ENCODE results near the gene LPP.

LPP gene

GRCh38 chr3:188396900-188397299 is 242.9 kb downstream of the LPP start:
- Histone ChIP-seq H3K4me1 (no peaks in the 10 kb centered on the region), H3K36me3 (no peaks in the 10 kb centered on the region), H3K4me3 (ENCODE audit: low read depth, low read length) (no peak overlapping the region), H3K27me3 (no peaks in the 10 kb centered on the region), H3K9me3 (no peaks in the 10 kb centered on the region)
- no peak for DNase-seq
- no peak for TF ChIP-seq CTCF (IDR thresholded peaks at IDR 0.05; ENCODE audit: low read depth, low read length)

GRCh38 chr3:188397766-188398705 is 244.1 kb downstream of the LPP start:
- no peak for DNase-seq
- Histone ChIP-seq H3K4me3 (ENCODE audit: low read depth, low read length) (no peak overlapping the region), H3K36me3 (no peaks in the 10 kb centered on the region), H3K9me3 (no peaks in the 10 kb centered on the region), H3K4me1 (no peaks in the 10 kb centered on the region), H3K27me3 (no peaks in the 10 kb centered on the region)
- no peak for TF ChIP-seq CTCF (IDR thresholded peaks at IDR 0.05; ENCODE audit: low read depth, low read length)

GRCh38 chr3:188400494-188401243 is 246.7 kb downstream of the LPP start:
- no peaks in the 10 kb centered on the region for H3K4me1 ChIP-seq
- no peak for TF ChIP-seq CTCF (IDR thresholded peaks at IDR 0.05; ENCODE audit: low read depth, low read length)
- H3K4me3 ChIP-seq (ENCODE audit: low read depth, low read length) = no peak overlapping the region
- DNase-seq = no peak
- H3K9me3 ChIP-seq = no peaks in the 10 kb centered on the region
- no peaks in the 10 kb centered on the region for H3K27me3 ChIP-seq
- H3K36me3 ChIP-seq = no peaks in the 10 kb centered on the region

GRCh38 chr3:188401244-188401993 is 247.5 kb downstream of the LPP start:
- H3K36me3 ChIP-seq = no peaks in the 10 kb centered on the region
- H3K4me3 ChIP-seq (ENCODE audit: low read depth, low read length) = no peak overlapping the region
- no peak for DNase-seq
- no peak for TF ChIP-seq CTCF (IDR thresholded peaks at IDR 0.05; ENCODE audit: low read depth, low read length)
- no peaks in the 10 kb centered on the region for H3K4me1 ChIP-seq
- H3K27me3 ChIP-seq = no peaks in the 10 kb centered on the region
- H3K9me3 ChIP-seq = no peaks in the 10 kb centered on the region

GRCh38 chr3:188402229-188402628 is 248.3 kb downstream of the LPP start:
- Histone ChIP-seq H3K27me3 (no peaks in the 10 kb centered on the region), H3K4me3 (ENCODE audit: low read depth, low read length) (no peak overlapping the region), H3K4me1 (no peaks in the 10 kb centered on the region), H3K9me3 (no peaks in the 10 kb centered on the region), H3K36me3 (no peaks in the 10 kb centered on the region)
- no peak for TF ChIP-seq CTCF (IDR thresholded peaks at IDR 0.05; ENCODE audit: low read depth, low read length)
- DNase-seq = no peak

Data from BE2C (cell line).